Uterus (tissue), 2 donors: Measurements from ENCODE around the gene KCNH5.

Experiments
- CTCF ChIP-seq, 4 experiments: fragments of 200-600 bp in 2 of 4; fragments of 450-650 bp in 2 of 4; sonication (generic) in 2 of 4; IDR thresholded peaks; one replicate each; pipeline ENCODE4 v1.5.1; 2016 to 2019; ENCODE audit warnings: antibody characterized with exemption in 4 of 4, mild to moderate bottlenecking in 2 of 4, moderate library complexity in 1 of 4
- POLR2A ChIP-seq, 2 donors: fragments of 450-650 bp; IDR thresholded peaks; one replicate each; pipeline ENCODE4 v1.6.1; 2016; ENCODE audit warnings: antibody characterized with exemption in 2 of 2, mild to moderate bottlenecking in 1 of 2, moderate library complexity in 1 of 2

GRCh38 chr14:63014621-63015020, 30.6 kb downstream of the KCNH5 start:
- TF ChIP-seq POLR2A (IDR thresholded peaks at IDR 0.05) (no peak), CTCF (IDR thresholded peaks at IDR 0.05) (no peak)
